NB4 (cell line): ENCODE results near the gene GTF2F2.

Source experiments
- DNase-seq: peaks from one replicate; pipeline ENCODE4 v3.0.0; 2010; ENCODE audit warnings: low read depth
- H3K4me3 ChIP-seq: one replicate; pipeline ENCODE4 v1.5.1; 2011; ENCODE audit warnings: mild to moderate bottlenecking, low read depth, low read length, moderate library complexity
- CTCF ChIP-seq: IDR thresholded peaks from one replicate; pipeline ENCODE4 v1.5.1; 2012; ENCODE audit warnings: low read depth, low read length
- MYC ChIP-seq: IDR thresholded peaks from 2 replicates; pipeline ENCODE4 v1.6.1; 2011; ENCODE audit warnings: low read depth, low read length
- POLR2A ChIP-seq: IDR thresholded peaks from 2 replicates; pipeline ENCODE4 v1.6.1; 2011; ENCODE audit warnings: mild to moderate bottlenecking; ENCODE audit not compliant: insufficient read length; ENCODE audit errors: extremely low read depth
- TF ChIP-seq, protein P1 (sequence below): IDR thresholded peaks from 2 replicates; pipeline ENCODE4 v1.6.1; 2011; ENCODE audit warnings: low read depth, low read length

The GTF2F2 gene

DNA sequence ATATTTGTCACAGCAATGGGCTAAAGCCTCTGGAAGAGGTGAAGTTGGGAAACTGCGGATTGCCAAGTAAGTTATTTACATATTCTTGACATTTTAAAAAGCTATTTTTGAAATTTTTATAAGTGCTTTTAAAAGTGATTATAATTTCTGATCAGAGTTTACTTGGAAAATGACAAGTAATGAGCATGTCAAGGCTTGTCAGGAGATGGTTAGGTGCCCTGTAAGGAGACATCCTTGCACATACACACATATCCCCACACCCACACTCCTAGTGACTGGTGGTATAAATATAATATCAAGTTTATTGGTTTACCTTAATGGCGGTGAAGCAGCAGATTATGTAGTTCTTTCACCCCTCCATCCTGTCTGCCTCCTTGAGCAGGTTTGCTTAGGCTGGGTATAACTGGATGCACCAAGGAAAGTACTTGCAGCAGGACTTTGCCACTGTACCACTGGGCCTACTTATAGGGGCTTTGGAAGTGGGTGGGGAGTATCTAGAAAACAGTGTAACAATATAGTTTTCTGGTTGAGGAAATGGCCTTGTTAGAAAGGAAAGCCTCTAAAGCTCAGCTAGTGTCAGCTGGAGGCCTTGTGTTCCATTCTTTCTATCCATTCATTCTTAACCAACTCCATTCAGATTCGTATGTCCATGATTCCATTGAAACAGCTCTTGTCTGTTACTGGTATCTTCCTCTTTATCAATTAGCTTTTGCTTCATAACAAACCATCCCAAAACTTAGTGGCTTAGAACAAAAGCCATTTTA lies 16.6 kb downstream of the GTF2F2 start:
- DNase-seq: no peak
- H3K4me3 ChIP-seq: no peak overlapping the region
- TF ChIP-seq MYC: no peak
- TF ChIP-seq POLR2A: no peak
- TF ChIP-seq CTCF: no peak
- TF ChIP-seq, protein P1, sequence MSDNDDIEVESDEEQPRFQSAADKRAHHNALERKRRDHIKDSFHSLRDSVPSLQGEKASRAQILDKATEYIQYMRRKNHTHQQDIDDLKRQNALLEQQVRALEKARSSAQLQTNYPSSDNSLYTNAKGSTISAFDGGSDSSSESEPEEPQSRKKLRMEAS: no peak

DNA sequence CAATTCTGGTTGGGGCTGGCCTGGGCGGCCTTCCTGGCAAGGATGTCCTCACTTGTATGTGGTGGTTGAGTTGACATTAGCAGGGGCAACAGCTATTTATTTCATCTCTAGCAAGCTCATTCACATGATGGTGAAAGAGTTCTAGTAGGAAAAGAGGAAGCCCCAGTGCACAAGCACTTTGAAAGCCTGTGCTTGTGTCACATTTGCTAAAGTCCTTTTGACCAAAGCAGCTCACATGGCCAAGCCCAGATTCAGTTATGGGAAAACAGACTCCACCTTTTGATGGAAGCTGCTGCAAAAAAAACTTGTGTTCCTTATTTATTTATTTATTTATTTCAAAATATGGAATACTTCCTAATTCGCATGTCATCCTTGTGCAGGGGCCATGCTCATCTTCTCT lies 17.2 kb downstream of the GTF2F2 start:
- no peak for TF ChIP-seq POLR2A
- no peak for TF ChIP-seq CTCF
- peak; percentile 43; the same call in 1 of the 2 replicates for TF ChIP-seq MYC
- TF ChIP-seq, protein P1: 0 out of 2 replicates have a peak, but pooled peaks have one; percentile 35
- H3K4me3 ChIP-seq: no peak overlapping the region
- peak; percentile 61 for DNase-seq

DNA sequence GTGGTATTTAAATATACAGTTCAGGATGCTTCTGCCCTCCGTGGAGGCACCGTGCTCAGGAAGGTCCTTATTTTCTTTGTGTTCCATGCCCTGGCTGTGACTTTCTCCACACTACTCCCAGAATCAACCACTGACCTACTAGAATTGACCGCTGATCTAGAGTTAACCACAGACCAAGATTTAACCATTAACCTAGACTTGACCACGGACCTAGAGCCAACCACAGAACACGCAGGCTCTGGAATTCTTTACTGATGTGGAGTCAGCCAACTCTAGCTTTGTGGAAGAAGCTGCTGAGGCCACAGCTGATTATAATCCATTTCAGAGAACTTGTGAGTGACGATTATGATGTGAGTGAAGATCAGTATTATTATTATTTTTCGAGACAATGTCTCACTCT lies 18.0 kb downstream of the GTF2F2 start:
- H3K4me3 ChIP-seq: no peak overlapping the region
- no peak for TF ChIP-seq MYC
- TF ChIP-seq, protein P1: no peak
- TF ChIP-seq POLR2A: no peak
- no peak for TF ChIP-seq CTCF
- no peak for DNase-seq

- H3K4me3 ChIP-seq: no peak overlapping the region
- TF ChIP-seq, protein P1: no peak
- TF ChIP-seq POLR2A: no peak
- DNase-seq: no peak
Observed at GRCh38 chr13:45141369-45141768, 21.1 kb downstream of the GTF2F2 start.

DNA sequence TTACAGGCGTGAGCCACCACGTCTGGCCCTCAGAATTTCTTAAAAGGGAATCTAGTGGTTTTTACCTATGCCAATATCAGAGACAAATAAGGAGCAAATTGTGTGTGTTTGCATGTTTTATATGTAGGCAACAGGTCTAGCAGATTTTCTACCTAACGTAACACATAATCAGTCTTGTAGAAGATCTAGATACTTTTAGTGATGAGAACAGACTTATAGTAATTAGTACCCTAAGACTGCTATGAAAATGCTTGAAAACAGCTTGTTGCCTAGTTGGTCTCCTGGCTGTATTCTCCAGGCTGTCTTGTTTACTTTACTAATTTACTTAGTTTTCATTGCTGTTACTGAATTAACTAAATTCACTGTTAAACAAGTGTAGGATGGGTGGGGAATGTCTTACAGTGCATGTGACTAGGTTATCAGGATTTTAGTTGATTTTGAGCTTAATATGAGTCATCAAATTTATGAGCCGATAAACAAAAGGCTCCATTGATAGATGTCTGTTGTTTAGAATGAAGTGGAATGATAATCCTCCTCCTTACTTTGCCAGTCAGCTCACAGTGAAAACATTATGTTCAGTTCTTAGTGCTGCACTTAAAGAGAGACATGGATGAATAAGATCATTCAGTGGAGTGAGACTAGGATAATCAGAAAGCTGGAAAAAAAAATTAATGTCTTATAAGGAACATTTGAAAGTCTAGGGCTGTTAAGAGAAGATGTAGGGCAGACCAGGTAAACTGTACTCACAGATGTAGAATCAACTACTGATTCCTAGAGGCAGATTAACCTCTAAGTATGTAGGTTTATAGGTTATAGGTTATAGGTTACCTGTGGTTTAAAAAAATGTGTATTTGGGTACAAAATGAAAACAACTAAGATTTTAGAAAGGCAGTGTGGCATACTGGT lies 22.4 kb downstream of the GTF2F2 start:
- TF ChIP-seq POLR2A (no peak), MYC (no peak), CTCF (no peak)
- TF ChIP-seq, protein P1: no peak
- no peak overlapping the region for H3K4me3 ChIP-seq
- DNase-seq: no peak

- no peak for DNase-seq
- H3K4me3 ChIP-seq: no peak overlapping the region
- TF ChIP-seq, protein P1: no peak
Observed at GRCh38 chr13:45143346-45143751, 23.0 kb downstream of the GTF2F2 start.
